GM23338 (cell line): ENCODE measurements around the gene AKAP8L. TPM values are rescaled to one million over a fixed set of nuclear protein-coding genes. Genes with fewer than 3 reads are reported as not detected.

Experiments used
- ATAC-seq: fragments of 200-7000 bp; cut with Tn5 transposase; 3 replicates; pipeline ENCODE4 v1.9.1; 2020
- DNase-seq: peaks from one replicate; pipeline ENCODE4 v3.0.0-alpha.2; 2015; ENCODE audit warnings: low spot score
- H2AFZ ChIP-seq: fragments of 200-600 bp; sonication (generic); 2 replicates; pipeline ENCODE4 v1.8.0; 2016; ENCODE audit warnings: antibody characterized with exemption, mild to moderate bottlenecking, moderate library complexity
- H3F3A ChIP-seq: fragments of 200-600 bp; sonication (generic); replicated peaks from 2 replicates; pipeline ENCODE4 v1.8.0; 2017; ENCODE audit warnings: antibody characterized with exemption, mixed run types, low read depth
- H3K27ac ChIP-seq: fragments of 200-600 bp; sonication (generic); 2 replicates; pipeline ENCODE4 v1.6.1; 2016; ENCODE audit warnings: low read depth
- H3K27me3 ChIP-seq: fragments of 200-600 bp; sonication (generic); 2 replicates; pipeline ENCODE4 v1.8.0; 2016; ENCODE audit warnings: mild to moderate bottlenecking, mixed run types, moderate library complexity; ENCODE audit not compliant: insufficient read depth
- H3K36me3 ChIP-seq: fragments of 200-600 bp; sonication (generic); 2 replicates; pipeline ENCODE4 v1.8.0; 2016; ENCODE audit warnings: mild to moderate bottlenecking; ENCODE audit not compliant: insufficient read depth
- H3K4me1 ChIP-seq: fragments of 200-600 bp; sonication (generic); 2 replicates; pipeline ENCODE4 v1.8.0; 2016; ENCODE audit warnings: mild to moderate bottlenecking, moderate library complexity; ENCODE audit not compliant: insufficient read depth
- H3K4me2 ChIP-seq: fragments of 200-600 bp; sonication (generic); 2 replicates; pipeline ENCODE4 v1.7.1; 2017; ENCODE audit warnings: mixed run types
- H3K4me3 ChIP-seq: fragments of 200-600 bp; sonication (generic); 2 replicates; pipeline ENCODE4 v1.6.1; 2016; ENCODE audit warnings: mixed run types
- H3K79me2 ChIP-seq: fragments of 200-600 bp; sonication (generic); replicated peaks from 2 replicates; pipeline ENCODE4 v1.8.0; 2017; ENCODE audit warnings: mild to moderate bottlenecking; ENCODE audit not compliant: insufficient read depth
- H3K9me2 ChIP-seq: fragments of 200-600 bp; sonication (generic); 2 replicates; pipeline ENCODE4 v1.8.0; 2017; ENCODE audit not compliant: insufficient read depth
- H4K20me1 ChIP-seq: fragments of 200-600 bp; sonication (generic); replicated peaks from 2 replicates; pipeline ENCODE4 v1.8.0; 2017; ENCODE audit warnings: mild to moderate bottlenecking; ENCODE audit not compliant: insufficient read depth
- H3K27ac Mint-ChIP-seq: 2 replicates; pipeline ENCODE4 v1.8.0; 2020; ENCODE audit warnings: inconsistent platforms, mild to moderate bottlenecking, moderate library complexity, mixed read lengths
- H3K27me3 Mint-ChIP-seq: 3 replicates; pipeline ENCODE4 v1.8.0; 2022; ENCODE audit warnings: low read depth, mild to moderate bottlenecking, moderate library complexity, mixed read lengths, inconsistent platforms; ENCODE audit not compliant: insufficient read depth, poor library complexity
- H3K36me3 Mint-ChIP-seq: 3 replicates; pipeline ENCODE4 v1.8.0; 2021; ENCODE audit warnings: low read depth, mild to moderate bottlenecking, inconsistent platforms, moderate library complexity, mixed read lengths
- H3K4me1 Mint-ChIP-seq: 3 replicates; pipeline ENCODE4 v1.8.0; 2020; ENCODE audit warnings: mild to moderate bottlenecking, inconsistent platforms, mixed read lengths
- H3K4me3 Mint-ChIP-seq: 3 replicates; pipeline ENCODE4 v1.8.0; 2021; ENCODE audit warnings: moderate library complexity, mild to moderate bottlenecking, inconsistent platforms, mixed read lengths
- H3K9me3 Mint-ChIP-seq: 3 replicates; pipeline ENCODE4 v1.8.0; 2020; ENCODE audit warnings: moderate library complexity, mild to moderate bottlenecking, inconsistent platforms, mixed read lengths
- CREB1 ChIP-seq: fragments of 250-450 bp; sonication (Bioruptor Pico); IDR thresholded peaks from 2 replicates; pipeline ENCODE4 v1.5.0; 2020; ENCODE audit warnings: low read depth, mild to moderate bottlenecking, moderate library complexity
- EZH2 ChIP-seq: fragments of 200-600 bp; sonication (generic); IDR thresholded peaks from one replicate; pipeline ENCODE4 v1.8.0; 2017; ENCODE audit warnings: antibody characterized with exemption, mild to moderate bottlenecking, low read depth; ENCODE audit not compliant: unreplicated experiment
- EZH2phosphoT487 ChIP-seq: fragments of 200-600 bp; sonication (generic); IDR thresholded peaks from one replicate; pipeline ENCODE4 v1.8.1; 2018; ENCODE audit warnings: antibody characterized with exemption; ENCODE audit not compliant: unreplicated experiment
- JUNB ChIP-seq: IDR thresholded peaks from one replicate; pipeline ENCODE4 v1.6.1; 2016; ENCODE audit warnings: antibody characterized with exemption; ENCODE audit not compliant: unreplicated experiment
- NANOG ChIP-seq: IDR thresholded peaks from 2 replicates; pipeline ENCODE4 v1.6.1; 2016; ENCODE audit warnings: antibody characterized with exemption, borderline replicate concordance
- POLR2AphosphoS5 ChIP-seq: IDR thresholded peaks from 2 replicates; pipeline ENCODE4 v1.6.1; 2016; ENCODE audit warnings: antibody characterized with exemption, low read depth
- STAT1 ChIP-seq: IDR thresholded peaks from one replicate; pipeline ENCODE4 v1.6.1; 2016; ENCODE audit warnings: antibody characterized with exemption; ENCODE audit not compliant: unreplicated experiment
- ZNF114 ChIP-seq: fragments of 250-450 bp; sonication (Bioruptor Pico); IDR thresholded peaks from 2 replicates; pipeline ENCODE4 v1.5.0; 2020; ENCODE audit warnings: mild to moderate bottlenecking, moderate library complexity
- ZNF331 ChIP-seq: fragments of 250-450 bp; sonication (Bioruptor Pico); IDR thresholded peaks from 2 replicates; pipeline ENCODE4 v1.5.0; 2020; ENCODE audit warnings: low read depth, mild to moderate bottlenecking, moderate library complexity
- polyA plus RNA-seq: library from polyadenylated mRNA; unstranded; fragments of >200 nt; fragmentation: Nextera tagmentation; extraction: Ambion mirVana; gene quantifications from 2 replicates; pipeline ENCODE4 v1.2.1, GENCODE V29; 2016
- total RNA-seq: library from RNA; depleted of rRNA; stranded (reverse); fragments of >200 nt; shearing (Covaris generic); gene quantifications from 2 replicates; pipeline ENCODE4 v1.2.3, GENCODE V29; 2014
- TF ChIP-seq, protein P1 (sequence below), 2 experiments: fragments of 200-600 bp in 1 of 2; sonication (generic) in 1 of 2; conservative IDR thresholded peaks; 2 replicates each; pipeline versions ENCODE4 v1.5.1 to v1.6.1; 2016 to 2017; ENCODE audit warnings: antibody characterized with exemption in 2 of 2, low read depth in 2 of 2, mild to moderate bottlenecking in 2 of 2, moderate library complexity in 1 of 2
- TF ChIP-seq, protein P2 (sequence below): IDR thresholded peaks from one replicate; pipeline ENCODE4 v1.6.1; 2018; ENCODE audit warnings: antibody characterized with exemption; ENCODE audit not compliant: unreplicated experiment
- TF ChIP-seq, protein P3 (sequence below): IDR thresholded peaks from 2 replicates; pipeline ENCODE4 v1.6.1; 2016; ENCODE audit warnings: antibody characterized with exemption
- TF ChIP-seq, protein P4 (sequence below): fragments of 250-450 bp; sonication (Bioruptor Pico); IDR thresholded peaks from 2 replicates; pipeline ENCODE4 v1.5.0; 2020; ENCODE audit warnings: mild to moderate bottlenecking, moderate library complexity

Gene AKAP8L
- total and polyA plus RNA-seq, 2 experiments from 2014 or later = 78.8 to 165 TPM

DNA sequence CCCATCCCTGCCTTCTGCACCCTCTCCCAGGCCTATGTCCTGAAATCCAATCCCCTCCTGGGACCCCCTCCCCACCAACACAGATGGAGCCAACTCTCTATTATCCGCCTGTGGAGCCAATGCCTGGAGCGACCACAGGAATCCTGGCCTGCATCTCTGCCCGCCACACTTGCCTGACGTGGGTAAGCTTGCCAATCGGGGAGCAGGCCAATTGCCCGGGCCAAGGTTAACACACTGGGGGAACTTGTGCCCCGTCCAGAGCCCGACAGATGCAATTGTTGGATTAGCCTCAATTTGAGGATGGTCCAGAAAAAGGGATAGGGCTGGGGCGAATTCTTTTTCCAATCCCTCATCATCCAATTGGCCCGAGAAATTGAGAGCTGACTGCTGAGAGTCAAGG lies 25.1 kb upstream of the AKAP8L start:
- Histone ChIP-seq H3K27me3 (no peaks in the 10 kb centered on the region), H4K20me1 (no peaks in the 10 kb centered on the region), H3K36me3 (no peaks in the 10 kb centered on the region), H3K9me2 (no peaks in the 10 kb centered on the region), H3K27ac (no peak overlapping the region), H2AFZ (no peak overlapping the region), H3K4me1 (peaks cover 4% of the 10 kb centered on the region), H3K79me2 (no peaks in the 10 kb centered on the region), H3F3A (0 out of 2 replicates have a peak, but pooled peaks cover 4% of the 10 kb centered on the region), H3K4me2 (no peak overlapping the region), H3K4me3 (no peak overlapping the region)
- ATAC-seq = no peak
- Mint-ChIP-seq H3K27me3 (peaks cover 8% of the 10 kb centered on the region), H3K27ac (no peak overlapping the region), H3K9me3 (no peaks in the 10 kb centered on the region), H3K4me1 (peaks cover 5% of the 10 kb centered on the region), H3K36me3 (no peaks in the 10 kb centered on the region), H3K4me3 (no peak overlapping the region)
- TF ChIP-seq NANOG (no peak), CREB1 (CRISPR knock-in tag) (no peak), EZH2 (no peak), JUNB (no peak), EZH2phosphoT487 (no peak), STAT1 (no peak), ZNF331 (CRISPR knock-in tag) (no peak), POLR2AphosphoS5 (no peak), ZNF114 (CRISPR knock-in tag) (no peak)
- TF ChIP-seq, protein P1, sequence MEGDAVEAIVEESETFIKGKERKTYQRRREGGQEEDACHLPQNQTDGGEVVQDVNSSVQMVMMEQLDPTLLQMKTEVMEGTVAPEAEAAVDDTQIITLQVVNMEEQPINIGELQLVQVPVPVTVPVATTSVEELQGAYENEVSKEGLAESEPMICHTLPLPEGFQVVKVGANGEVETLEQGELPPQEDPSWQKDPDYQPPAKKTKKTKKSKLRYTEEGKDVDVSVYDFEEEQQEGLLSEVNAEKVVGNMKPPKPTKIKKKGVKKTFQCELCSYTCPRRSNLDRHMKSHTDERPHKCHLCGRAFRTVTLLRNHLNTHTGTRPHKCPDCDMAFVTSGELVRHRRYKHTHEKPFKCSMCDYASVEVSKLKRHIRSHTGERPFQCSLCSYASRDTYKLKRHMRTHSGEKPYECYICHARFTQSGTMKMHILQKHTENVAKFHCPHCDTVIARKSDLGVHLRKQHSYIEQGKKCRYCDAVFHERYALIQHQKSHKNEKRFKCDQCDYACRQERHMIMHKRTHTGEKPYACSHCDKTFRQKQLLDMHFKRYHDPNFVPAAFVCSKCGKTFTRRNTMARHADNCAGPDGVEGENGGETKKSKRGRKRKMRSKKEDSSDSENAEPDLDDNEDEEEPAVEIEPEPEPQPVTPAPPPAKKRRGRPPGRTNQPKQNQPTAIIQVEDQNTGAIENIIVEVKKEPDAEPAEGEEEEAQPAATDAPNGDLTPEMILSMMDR (conservative IDR thresholded peaks at IDR 0.05; ENCODE audit: low read depth in 2 of 2) = no peak
- TF ChIP-seq, protein P2, sequence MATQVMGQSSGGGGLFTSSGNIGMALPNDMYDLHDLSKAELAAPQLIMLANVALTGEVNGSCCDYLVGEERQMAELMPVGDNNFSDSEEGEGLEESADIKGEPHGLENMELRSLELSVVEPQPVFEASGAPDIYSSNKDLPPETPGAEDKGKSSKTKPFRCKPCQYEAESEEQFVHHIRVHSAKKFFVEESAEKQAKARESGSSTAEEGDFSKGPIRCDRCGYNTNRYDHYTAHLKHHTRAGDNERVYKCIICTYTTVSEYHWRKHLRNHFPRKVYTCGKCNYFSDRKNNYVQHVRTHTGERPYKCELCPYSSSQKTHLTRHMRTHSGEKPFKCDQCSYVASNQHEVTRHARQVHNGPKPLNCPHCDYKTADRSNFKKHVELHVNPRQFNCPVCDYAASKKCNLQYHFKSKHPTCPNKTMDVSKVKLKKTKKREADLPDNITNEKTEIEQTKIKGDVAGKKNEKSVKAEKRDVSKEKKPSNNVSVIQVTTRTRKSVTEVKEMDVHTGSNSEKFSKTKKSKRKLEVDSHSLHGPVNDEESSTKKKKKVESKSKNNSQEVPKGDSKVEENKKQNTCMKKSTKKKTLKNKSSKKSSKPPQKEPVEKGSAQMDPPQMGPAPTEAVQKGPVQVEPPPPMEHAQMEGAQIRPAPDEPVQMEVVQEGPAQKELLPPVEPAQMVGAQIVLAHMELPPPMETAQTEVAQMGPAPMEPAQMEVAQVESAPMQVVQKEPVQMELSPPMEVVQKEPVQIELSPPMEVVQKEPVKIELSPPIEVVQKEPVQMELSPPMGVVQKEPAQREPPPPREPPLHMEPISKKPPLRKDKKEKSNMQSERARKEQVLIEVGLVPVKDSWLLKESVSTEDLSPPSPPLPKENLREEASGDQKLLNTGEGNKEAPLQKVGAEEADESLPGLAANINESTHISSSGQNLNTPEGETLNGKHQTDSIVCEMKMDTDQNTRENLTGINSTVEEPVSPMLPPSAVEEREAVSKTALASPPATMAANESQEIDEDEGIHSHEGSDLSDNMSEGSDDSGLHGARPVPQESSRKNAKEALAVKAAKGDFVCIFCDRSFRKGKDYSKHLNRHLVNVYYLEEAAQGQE = no peak
- TF ChIP-seq, protein P3, sequence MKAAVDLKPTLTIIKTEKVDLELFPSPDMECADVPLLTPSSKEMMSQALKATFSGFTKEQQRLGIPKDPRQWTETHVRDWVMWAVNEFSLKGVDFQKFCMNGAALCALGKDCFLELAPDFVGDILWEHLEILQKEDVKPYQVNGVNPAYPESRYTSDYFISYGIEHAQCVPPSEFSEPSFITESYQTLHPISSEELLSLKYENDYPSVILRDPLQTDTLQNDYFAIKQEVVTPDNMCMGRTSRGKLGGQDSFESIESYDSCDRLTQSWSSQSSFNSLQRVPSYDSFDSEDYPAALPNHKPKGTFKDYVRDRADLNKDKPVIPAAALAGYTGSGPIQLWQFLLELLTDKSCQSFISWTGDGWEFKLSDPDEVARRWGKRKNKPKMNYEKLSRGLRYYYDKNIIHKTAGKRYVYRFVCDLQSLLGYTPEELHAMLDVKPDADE = no peak
- TF ChIP-seq, protein P4, sequence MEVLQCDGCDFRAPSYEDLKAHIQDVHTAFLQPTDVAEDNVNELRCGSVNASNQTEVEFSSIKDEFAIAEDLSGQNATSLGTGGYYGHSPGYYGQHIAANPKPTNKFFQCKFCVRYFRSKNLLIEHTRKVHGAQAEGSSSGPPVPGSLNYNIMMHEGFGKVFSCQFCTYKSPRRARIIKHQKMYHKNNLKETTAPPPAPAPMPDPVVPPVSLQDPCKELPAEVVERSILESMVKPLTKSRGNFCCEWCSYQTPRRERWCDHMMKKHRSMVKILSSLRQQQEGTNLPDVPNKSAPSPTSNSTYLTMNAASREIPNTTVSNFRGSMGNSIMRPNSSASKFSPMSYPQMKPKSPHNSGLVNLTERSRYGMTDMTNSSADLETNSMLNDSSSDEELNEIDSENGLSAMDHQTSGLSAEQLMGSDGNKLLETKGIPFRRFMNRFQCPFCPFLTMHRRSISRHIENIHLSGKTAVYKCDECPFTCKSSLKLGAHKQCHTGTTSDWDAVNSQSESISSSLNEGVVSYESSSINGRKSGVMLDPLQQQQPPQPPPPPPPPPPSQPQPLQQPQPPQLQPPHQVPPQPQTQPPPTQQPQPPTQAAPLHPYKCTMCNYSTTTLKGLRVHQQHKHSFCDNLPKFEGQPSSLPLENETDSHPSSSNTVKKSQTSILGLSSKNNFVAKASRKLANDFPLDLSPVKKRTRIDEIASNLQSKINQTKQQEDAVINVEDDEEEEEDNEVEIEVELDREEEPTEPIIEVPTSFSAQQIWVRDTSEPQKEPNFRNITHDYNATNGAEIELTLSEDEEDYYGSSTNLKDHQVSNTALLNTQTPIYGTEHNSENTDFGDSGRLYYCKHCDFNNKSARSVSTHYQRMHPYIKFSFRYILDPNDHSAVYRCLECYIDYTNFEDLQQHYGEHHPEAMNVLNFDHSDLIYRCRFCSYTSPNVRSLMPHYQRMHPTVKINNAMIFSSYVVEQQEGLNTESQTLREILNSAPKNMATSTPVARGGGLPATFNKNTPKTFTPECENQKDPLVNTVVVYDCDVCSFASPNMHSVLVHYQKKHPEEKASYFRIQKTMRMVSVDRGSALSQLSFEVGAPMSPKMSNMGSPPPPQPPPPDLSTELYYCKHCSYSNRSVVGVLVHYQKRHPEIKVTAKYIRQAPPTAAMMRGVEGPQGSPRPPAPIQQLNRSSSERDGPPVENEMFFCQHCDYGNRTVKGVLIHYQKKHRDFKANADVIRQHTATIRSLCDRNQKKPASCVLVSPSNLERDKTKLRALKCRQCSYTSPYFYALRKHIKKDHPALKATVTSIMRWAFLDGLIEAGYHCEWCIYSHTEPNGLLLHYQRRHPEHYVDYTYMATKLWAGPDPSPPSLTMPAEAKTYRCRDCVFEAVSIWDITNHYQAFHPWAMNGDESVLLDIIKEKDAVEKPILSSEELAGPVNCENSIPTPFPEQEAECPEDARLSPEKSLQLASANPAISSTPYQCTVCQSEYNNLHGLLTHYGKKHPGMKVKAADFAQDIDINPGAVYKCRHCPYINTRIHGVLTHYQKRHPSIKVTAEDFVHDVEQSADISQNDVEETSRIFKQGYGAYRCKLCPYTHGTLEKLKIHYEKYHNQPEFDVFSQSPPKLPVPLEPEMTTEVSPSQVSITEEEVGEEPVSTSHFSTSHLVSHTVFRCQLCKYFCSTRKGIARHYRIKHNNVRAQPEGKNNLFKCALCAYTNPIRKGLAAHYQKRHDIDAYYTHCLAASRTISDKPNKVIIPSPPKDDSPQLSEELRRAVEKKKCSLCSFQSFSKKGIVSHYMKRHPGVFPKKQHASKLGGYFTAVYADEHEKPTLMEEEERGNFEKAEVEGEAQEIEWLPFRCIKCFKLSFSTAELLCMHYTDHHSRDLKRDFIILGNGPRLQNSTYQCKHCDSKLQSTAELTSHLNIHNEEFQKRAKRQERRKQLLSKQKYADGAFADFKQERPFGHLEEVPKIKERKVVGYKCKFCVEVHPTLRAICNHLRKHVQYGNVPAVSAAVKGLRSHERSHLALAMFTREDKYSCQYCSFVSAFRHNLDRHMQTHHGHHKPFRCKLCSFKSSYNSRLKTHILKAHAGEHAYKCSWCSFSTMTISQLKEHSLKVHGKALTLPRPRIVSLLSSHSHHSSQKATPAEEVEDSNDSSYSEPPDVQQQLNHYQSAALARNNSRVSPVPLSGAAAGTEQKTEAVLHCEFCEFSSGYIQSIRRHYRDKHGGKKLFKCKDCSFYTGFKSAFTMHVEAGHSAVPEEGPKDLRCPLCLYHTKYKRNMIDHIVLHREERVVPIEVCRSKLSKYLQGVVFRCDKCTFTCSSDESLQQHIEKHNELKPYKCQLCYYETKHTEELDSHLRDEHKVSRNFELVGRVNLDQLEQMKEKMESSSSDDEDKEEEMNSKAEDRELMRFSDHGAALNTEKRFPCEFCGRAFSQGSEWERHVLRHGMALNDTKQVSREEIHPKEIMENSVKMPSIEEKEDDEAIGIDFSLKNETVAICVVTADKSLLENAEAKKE = no peak
- no peak for DNase-seq
